IMR-90 (cell line): ENCODE data around the gene AMPD2. TPM values are rescaled to one million over a fixed set of nuclear protein-coding genes. Genes with fewer than 3 reads are reported as not detected.

Experiments
- ATAC-seq: fragments of 200-7000 bp; cut with Tn5 transposase; 2 replicates; pipeline ENCODE4 v1.9.1; 2020; ENCODE audit warnings: low read depth, mild to moderate bottlenecking, moderate library complexity
- BruUV-seq: library from RNA; stranded (reverse); fragments of 400-500 nt; replicated peaks from 2 replicates; lab custom pipeline; 2021; lab: Mats Ljungman, UMichigan
- CTCF ChIA-PET: fragments of 300-600 bp; formaldehyde crosslinking; extraction: SDS; loops from one replicate; lab custom pipeline; 2021; ENCODE audit warnings: antibody characterized with exemption; lab: Yijun Ruan, JAX
- POLR2A ChIA-PET: fragments of 300-600 bp; sonication (Branson Sonifier 250); formaldehyde crosslinking; loops from one replicate; lab custom pipeline; 2022; ENCODE audit warnings: antibody characterized with exemption; ENCODE audit not compliant: unreplicated experiment; lab: Charles Lee
- DNase-seq: peaks from one replicate; pipeline ENCODE4 v3.0.0; 2013
- H2AFZ ChIP-seq: replicated peaks from 2 replicates; pipeline ENCODE3; 2013; ENCODE audit warnings: low read length, mild to moderate bottlenecking; ENCODE audit not compliant: poor library complexity
- H2AK5ac ChIP-seq: 2 replicates; pipeline ENCODE4 v1.6.1; 2013; ENCODE audit warnings: low read depth, low read length, inconsistent platforms
- H2AK9ac ChIP-seq: replicated peaks from 2 replicates; pipeline ENCODE3; 2013; ENCODE audit warnings: mild to moderate bottlenecking, low read depth, low read length, moderate library complexity; ENCODE audit not compliant: poor library complexity
- H2BK120ac ChIP-seq: 2 replicates; pipeline ENCODE4 v1.6.1; 2013; ENCODE audit warnings: low read depth, low read length, inconsistent platforms
- H2BK15ac ChIP-seq: 3 replicates; pipeline ENCODE4 v1.6.1; 2013; ENCODE audit warnings: low read depth, low read length, inconsistent platforms
- H2BK20ac ChIP-seq: 2 replicates; pipeline ENCODE4 v1.6.1; 2013; ENCODE audit warnings: low read depth, mild to moderate bottlenecking, inconsistent platforms, low read length, moderate library complexity
- H2BK5ac ChIP-seq: 2 replicates; pipeline ENCODE4 v1.6.1; 2013; ENCODE audit warnings: mild to moderate bottlenecking, low read depth, low read length, inconsistent platforms; ENCODE audit not compliant: poor library complexity, severe bottlenecking
- H3K14ac ChIP-seq: replicated peaks from 2 replicates; pipeline ENCODE4 v1.6.1; 2013; ENCODE audit warnings: low read depth, low read length, inconsistent platforms
- H3K18ac ChIP-seq: 2 replicates; pipeline ENCODE4 v1.6.1; 2013; ENCODE audit warnings: low read depth, low read length, control low read depth
- H3K23ac ChIP-seq: 2 replicates; pipeline ENCODE4 v1.6.1; 2013; ENCODE audit warnings: low read depth, low read length, inconsistent platforms
- H3K27ac ChIP-seq: 2 replicates; pipeline ENCODE4 v1.5.1; 2013; ENCODE audit warnings: mild to moderate bottlenecking, control low read depth, low read length; ENCODE audit not compliant: insufficient read depth
- H3K27me3 ChIP-seq: 2 replicates; pipeline ENCODE4 v1.6.1; 2013; ENCODE audit warnings: low read length; ENCODE audit not compliant: control insufficient read depth, insufficient read depth
- H3K36me3 ChIP-seq: 2 replicates; pipeline ENCODE4 v1.6.1; 2013; ENCODE audit warnings: low read length, mixed read lengths; ENCODE audit not compliant: control insufficient read depth, insufficient read depth
- H3K4ac ChIP-seq: 2 replicates; pipeline ENCODE4 v1.6.1; 2013; ENCODE audit warnings: low read depth, low read length, inconsistent platforms
- H3K4me1 ChIP-seq: 2 replicates; pipeline ENCODE4 v1.6.1; 2013; ENCODE audit warnings: low read length, mixed read lengths; ENCODE audit not compliant: control insufficient read depth, insufficient read depth
- H3K4me2 ChIP-seq: 2 replicates; pipeline ENCODE4 v1.6.1; 2013; ENCODE audit warnings: low read depth, mild to moderate bottlenecking, control low read depth, low read length, moderate library complexity
- H3K4me3 ChIP-seq: 2 replicates; pipeline ENCODE4 v1.5.1; 2013; ENCODE audit warnings: low read depth, mild to moderate bottlenecking, control low read depth, low read length, moderate library complexity; ENCODE audit not compliant: insufficient read depth
- H3K56ac ChIP-seq: 2 replicates; pipeline ENCODE4 v1.6.1; 2013; ENCODE audit warnings: low read length, inconsistent platforms; ENCODE audit not compliant: insufficient read depth; ENCODE audit errors: extremely low read depth
- H3K79me1 ChIP-seq, 2 experiments: 2 replicates each; pipeline ENCODE4 v1.6.1; 2013; ENCODE audit warnings: low read length in 2 of 2, inconsistent platforms in 1 of 2, low read depth in 1 of 2
- H3K9ac ChIP-seq: 2 replicates; pipeline ENCODE4 v1.6.1; 2013; ENCODE audit warnings: low read depth, low read length, control low read depth
- H3K9me1 ChIP-seq: 2 replicates; pipeline ENCODE4 v1.6.1; 2013; ENCODE audit warnings: low read length, inconsistent platforms; ENCODE audit not compliant: insufficient read depth
- H3K9me3 ChIP-seq: 2 replicates; pipeline ENCODE4 v1.6.1; 2013; ENCODE audit warnings: low read length; ENCODE audit not compliant: control insufficient read depth, insufficient read depth
- H4K20me1 ChIP-seq: 2 replicates; pipeline ENCODE4 v1.6.1; 2013; ENCODE audit warnings: low read length, inconsistent platforms; ENCODE audit not compliant: insufficient read depth
- H4K5ac ChIP-seq: 2 replicates; pipeline ENCODE4 v1.6.1; 2013; ENCODE audit warnings: mild to moderate bottlenecking, low read depth, low read length, control low read depth
- H4K8ac ChIP-seq, 2 experiments: 2 replicates each; pipeline ENCODE4 v1.6.1; 2013; ENCODE audit warnings: low read depth in 2 of 2, low read length in 2 of 2, control low read depth in 1 of 2, inconsistent platforms in 1 of 2
- H4K91ac ChIP-seq: 2 replicates; pipeline ENCODE4 v1.6.1; 2013; ENCODE audit warnings: low read depth, low read length, inconsistent platforms; ENCODE audit not compliant: insufficient read depth
- BHLHE40 ChIP-seq: fragments of 150-350 bp; IDR thresholded peaks from 2 replicates; pipeline ENCODE4 v1.6.1; 2016; ENCODE audit warnings: mild to moderate bottlenecking, low read depth, low read length
- CEBPB ChIP-seq: IDR thresholded peaks from 2 replicates; pipeline ENCODE4 v1.6.1; 2012; ENCODE audit warnings: low read depth, low read length, improper control_type of control experiment
- CHD1 ChIP-seq: IDR thresholded peaks from 2 replicates; pipeline ENCODE4 v1.6.1; 2012; ENCODE audit warnings: low read depth, low read length, improper control_type of control experiment
- CTCF ChIP-seq: conservative IDR thresholded peaks from 2 replicates; pipeline ENCODE4 v1.5.1; 2012; ENCODE audit warnings: mild to moderate bottlenecking, low read depth, low read length, improper control_type of control experiment
- ELK1 ChIP-seq: fragments of 150-350 bp; IDR thresholded peaks from 2 replicates; pipeline ENCODE4 v1.6.1; 2016; ENCODE audit warnings: low read depth, mild to moderate bottlenecking, low read length, moderate library complexity, borderline replicate concordance
- FOS ChIP-seq: fragments of 150-350 bp; IDR thresholded peaks from 2 replicates; pipeline ENCODE4 v1.6.1; 2016; ENCODE audit warnings: low read depth, low read length
- MAFK ChIP-seq: IDR thresholded peaks from 2 replicates; pipeline ENCODE4 v1.6.1; 2012; ENCODE audit warnings: low read depth, low read length, improper control_type of control experiment
- MAZ ChIP-seq: IDR thresholded peaks from 2 replicates; pipeline ENCODE4 v1.6.1; 2012; ENCODE audit warnings: low read depth, mild to moderate bottlenecking, low read length, improper control_type of control experiment, moderate library complexity, borderline replicate concordance
- MXI1 ChIP-seq: IDR thresholded peaks from 2 replicates; pipeline ENCODE4 v1.6.1; 2012; ENCODE audit warnings: low read depth, mild to moderate bottlenecking, low read length, moderate library complexity, borderline replicate concordance
- NFE2L2 ChIP-seq: fragments of 150-350 bp; IDR thresholded peaks from 2 replicates; pipeline ENCODE4 v1.6.1; 2016; ENCODE audit warnings: low read depth, mild to moderate bottlenecking, low read length
- POLR2A ChIP-seq: IDR thresholded peaks from 2 replicates; pipeline ENCODE4 v1.6.1; 2012; ENCODE audit warnings: mild to moderate bottlenecking, low read depth, low read length
- RAD21 ChIP-seq: IDR thresholded peaks from 2 replicates; pipeline ENCODE4 v1.6.1; 2012; ENCODE audit warnings: low read length, improper control_type of control experiment
- RCOR1 ChIP-seq: IDR thresholded peaks from 2 replicates; pipeline ENCODE4 v1.6.1; 2012; ENCODE audit warnings: mild to moderate bottlenecking, low read length, improper control_type of control experiment; ENCODE audit not compliant: insufficient replicate concordance
- RFX5 ChIP-seq: IDR thresholded peaks from 2 replicates; pipeline ENCODE4 v1.8.0; 2012; ENCODE audit warnings: low read depth, mild to moderate bottlenecking, low read length, moderate library complexity
- SMC3 ChIP-seq: fragments of 150-350 bp; IDR thresholded peaks from 2 replicates; pipeline ENCODE4 v1.6.1; 2016; ENCODE audit warnings: low read depth, mild to moderate bottlenecking, antibody characterized with exemption, low read length, moderate library complexity
- USF2 ChIP-seq: fragments of 150-350 bp; IDR thresholded peaks from 2 replicates; pipeline ENCODE4 v1.6.1; 2017; ENCODE audit warnings: mild to moderate bottlenecking, antibody characterized with exemption, low read length, low read depth
- WGBS, 2 experiments: methylation state at CpG; one replicate each; pipeline versions ENCODE4 v1.1.5 to v1.1.7; 2013; ENCODE audit warnings: missing lambda C conversion rate in 2 of 2; ENCODE audit not compliant: insufficient read length in 1 of 2; ENCODE audit errors: extremely low coverage in 2 of 2; 5-methylcytosine and 5-hydroxymethylcytosine counted together
- dilution Hi-C: fragments of 300-500 bp; cut with HindIII; formaldehyde crosslinking; loops from one replicate; pipeline ENCODE4 v1.14.3; 2018; ENCODE audit warnings: low sequenced_read_pairs; ENCODE audit not compliant: unreplicated experiment
- in situ Hi-C: fragments of 300-500 bp; cut with MboI; formaldehyde crosslinking; loops from 3 replicates; pipeline ENCODE4 v1.14.3; 2019; ENCODE audit warnings: low sequenced_read_pairs, inconsistent platforms, mixed read lengths
- intact Hi-C: fragments of 100-400 bp; cut with micrococcal nuclease; formaldehyde crosslinking; loops from 2 replicates; pipeline ENCODE4 v1.10.0; 2022
- polyA plus RNA-seq, 3 experiments: library from polyadenylated mRNA; depleted of rRNA; stranded (reverse); fragments of >200 nt; gene quantifications; 2 replicates each; pipeline ENCODE4 v1.2.3, GENCODE V29; 2012; ENCODE audit warnings: low replicate concordance in 1 of 3
- total RNA-seq: library from RNA; depleted of rRNA; stranded (reverse); fragments of >200 nt; gene quantifications from 2 replicates; pipeline ENCODE4 v1.2.3, GENCODE V29; 2012

AMPD2 gene
- total and polyA plus RNA-seq, 2 of the 4 experiments (the other 2 are of a cell fraction): 61.5 to 103 TPM

DNA sequence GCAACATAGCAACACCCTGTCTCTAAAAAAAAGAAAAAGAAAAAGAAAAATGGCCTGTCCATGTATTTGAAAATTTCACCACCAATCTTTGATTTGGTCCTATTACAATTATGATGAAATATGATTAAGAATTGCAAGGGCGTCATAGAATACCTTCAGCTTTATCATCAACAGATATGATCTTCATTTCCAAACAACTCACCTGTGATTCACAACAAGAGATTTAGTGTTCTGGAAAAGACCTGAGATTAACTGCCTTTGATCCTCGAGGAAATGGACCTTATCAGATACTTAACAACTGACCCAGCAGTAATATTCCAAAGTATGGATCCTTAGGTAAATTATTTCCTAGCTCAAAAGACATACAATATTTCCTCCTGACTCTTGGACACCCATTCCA lies 32.8 kb downstream of the AMPD2 start:
- H2BK15ac ChIP-seq: no peak overlapping the region
- intact Hi-C loops (no loop called here), dilution Hi-C loops (no loop called here), in situ Hi-C loops (no loop called here)
- H3K27me3 ChIP-seq: 0 out of 2 replicates have a peak, but pooled peaks cover 3% of the 10 kb centered on the region
- no peak overlapping the region for H3K4me2 ChIP-seq
- no peak overlapping the region for H4K8ac ChIP-seq
- H3K79me1 ChIP-seq: peaks cover 0 to 10% of the 10 kb centered on the region in 2 experiments; a peak in 3 of 4 replicates
- H3K23ac ChIP-seq: no peak overlapping the region
- H3K56ac ChIP-seq: no peak overlapping the region
- peaks cover 2% of the 10 kb centered on the region; the same call in 1 of the 2 replicates for H3K9me1 ChIP-seq
- TF ChIP-seq USF2 (no peak), RCOR1 (no peak), FOS (no peak), SMC3 (no peak), MAFK (no peak), CHD1 (no peak), CTCF (no peak), MXI1 (no peak), POLR2A (no peak), CEBPB (no peak), ELK1 (no peak), RFX5 (no peak), RAD21 (no peak), NFE2L2 (no peak), BHLHE40 (no peak), MAZ (no peak)
- H2BK5ac ChIP-seq: no peak overlapping the region
- BruUV-seq: no TSS peak
- ChIA-PET POLR2A (no interaction called here), CTCF (interaction anchor here (0.5 to 1.2 kb wide), 3 partner anchors 12 to 332 kb away, joined by 3 to 5 read pairs (median 3); partner anchors contain the start of gene AHCYL1)
- H3K4me1 ChIP-seq: peaks cover 2% of the 10 kb centered on the region
- ATAC-seq (no peak), DNase-seq (no peak)
- no peak overlapping the region for H2BK20ac ChIP-seq
- no peaks in the 10 kb centered on the region for H4K20me1 ChIP-seq
- no peak overlapping the region for H3K27ac ChIP-seq
- no peak overlapping the region for H2BK120ac ChIP-seq
- no peak overlapping the region for H4K5ac ChIP-seq
- H3K36me3 ChIP-seq: no peaks in the 10 kb centered on the region
- H3K4ac ChIP-seq: no peak overlapping the region
- no peak overlapping the region for H4K91ac ChIP-seq
- H3K14ac ChIP-seq: no peak overlapping the region
- no peak overlapping the region for H2AK5ac ChIP-seq
- H2AFZ ChIP-seq: no peak overlapping the region
- H2AK9ac ChIP-seq: no peak overlapping the region
- no CpG with 5 or more reads among the region's 2 CpGs for WGBS, 2 experiments
- no peaks in the 10 kb centered on the region for H3K9me3 ChIP-seq
- no peak overlapping the region for H3K18ac ChIP-seq
- H3K9ac ChIP-seq: no peak overlapping the region
- no peak overlapping the region for H3K4me3 ChIP-seq
